Fibroblast of skin of left quadriceps (primary cell): ENCODE data around the gene APOBEC3F.
A peak's percentile ranks its signal among the peaks of the same experiment; 100 is the strongest.
"Not testable (repeated sequence)": the region's sequence is repeated elsewhere in the genome, so short reads cannot be mapped to it uniquely, and the experiment has no call there.

Source experiments
- DNase-seq, 2 experiments: peaks; one replicate each; pipeline ENCODE4 v3.0.0-alpha.2; 2013; ENCODE audit warnings: low read depth in 2 of 2

The APOBEC3F gene

DNA sequence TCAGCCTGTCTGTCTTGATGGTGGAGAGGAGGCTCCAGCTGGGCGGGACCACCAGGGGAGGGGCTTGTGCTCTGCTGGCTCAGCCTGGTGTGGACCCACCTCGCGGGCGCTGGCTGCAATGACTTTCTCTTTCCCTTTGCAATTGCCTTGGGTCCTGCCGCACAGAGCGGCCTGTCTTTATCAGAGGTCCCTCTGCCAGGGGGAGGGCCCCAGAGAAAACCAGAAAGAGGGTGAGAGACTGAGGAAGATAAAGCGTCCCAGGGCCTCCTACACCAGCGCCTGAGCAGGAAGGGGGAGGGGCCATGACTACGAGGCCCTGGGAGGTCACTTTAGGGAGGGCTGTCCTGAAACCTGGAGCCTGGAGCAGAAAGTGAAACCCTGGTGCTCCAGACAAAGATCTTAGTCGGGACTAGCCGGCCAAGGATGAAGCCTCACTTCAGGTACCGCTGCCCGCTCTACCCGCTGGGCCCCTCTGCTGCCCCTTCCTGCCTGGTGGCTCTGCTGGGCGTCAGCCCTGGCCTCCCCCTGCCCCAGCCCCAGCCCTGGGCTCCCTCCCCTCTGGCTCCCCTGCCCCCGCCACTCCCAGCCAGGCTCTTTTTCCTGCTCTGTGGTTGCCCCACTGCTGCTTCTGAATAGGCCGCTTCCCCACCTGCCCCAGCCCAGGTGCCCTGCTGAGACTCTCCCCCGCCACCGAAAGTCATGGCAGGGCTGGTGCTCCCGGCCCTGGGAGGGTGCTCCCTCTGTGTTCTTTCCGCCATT lies at the start of gene APOBEC3F:
Gene APOBEC3F (plus strand): TSS at position 327 of the 759 bp plus-strand sequence. CDS start 97 bp downstream, at position 424.
- not testable (repeated sequence) for DNase-seq

DNA sequence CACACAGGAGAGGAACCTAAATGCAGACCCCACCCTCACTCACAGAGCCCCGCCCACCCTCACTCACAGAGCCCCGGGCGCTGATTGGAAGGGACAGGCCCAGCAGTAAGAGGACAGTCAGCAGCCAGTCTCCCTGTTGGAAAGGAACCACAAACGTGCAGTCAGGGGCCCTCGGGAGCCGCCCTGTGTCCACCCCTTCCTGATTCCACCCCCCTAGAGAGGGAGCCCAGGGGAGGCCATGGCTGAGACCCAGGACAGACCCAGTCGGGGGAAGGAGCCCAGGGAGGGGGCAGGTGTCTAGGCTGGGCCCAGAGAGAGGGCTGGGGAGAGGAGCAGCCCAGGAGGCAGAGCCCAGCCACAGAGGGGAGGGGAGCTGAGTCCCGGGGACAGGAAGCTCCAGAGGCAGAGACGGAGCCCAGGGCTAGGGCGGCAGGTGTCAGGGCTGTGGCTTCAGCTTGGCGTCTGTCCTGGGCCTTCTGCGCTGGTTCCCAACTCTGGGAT lies 47.7 kb upstream of the APOBEC3F start:
- not testable (repeated sequence) for DNase-seq

- DNase-seq: no peak
Observed at GRCh38 chr22:38996105-38996504, 44.6 kb upstream of the APOBEC3F start.

GRCh38 chr22:38997518-38997917 lies 43.1 kb upstream of the APOBEC3F start:
- DNase-seq: no peak

DNA sequence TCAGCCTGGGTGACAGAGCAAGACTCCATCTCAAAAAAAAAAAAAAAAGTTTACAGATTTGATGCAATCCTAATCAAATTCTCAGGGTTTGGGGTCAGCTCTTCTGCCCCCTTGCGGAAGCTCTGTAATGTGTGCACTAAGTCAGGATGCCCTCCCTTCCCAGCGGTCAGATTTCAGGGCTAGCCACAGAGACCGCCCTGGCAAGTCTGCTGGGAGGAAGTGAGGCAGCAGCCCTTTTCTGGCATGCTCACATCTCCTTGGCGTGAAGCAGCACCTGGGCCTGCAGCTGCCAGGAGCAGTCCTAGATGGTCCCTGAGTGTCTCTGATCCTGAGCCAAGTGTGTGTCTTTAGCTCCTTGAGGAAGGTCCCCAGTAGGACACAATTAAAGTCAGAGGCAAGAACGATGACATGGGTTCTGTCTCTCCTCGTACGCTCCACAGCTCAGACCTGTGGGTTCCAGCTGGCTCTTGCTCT lies 37.5 kb upstream of the APOBEC3F start:
- DNase-seq: peak; percentile 66 to 67

GRCh38 chr22:39007177-39007576 lies 33.5 kb upstream of the APOBEC3F start:
- no peak for DNase-seq

DNA sequence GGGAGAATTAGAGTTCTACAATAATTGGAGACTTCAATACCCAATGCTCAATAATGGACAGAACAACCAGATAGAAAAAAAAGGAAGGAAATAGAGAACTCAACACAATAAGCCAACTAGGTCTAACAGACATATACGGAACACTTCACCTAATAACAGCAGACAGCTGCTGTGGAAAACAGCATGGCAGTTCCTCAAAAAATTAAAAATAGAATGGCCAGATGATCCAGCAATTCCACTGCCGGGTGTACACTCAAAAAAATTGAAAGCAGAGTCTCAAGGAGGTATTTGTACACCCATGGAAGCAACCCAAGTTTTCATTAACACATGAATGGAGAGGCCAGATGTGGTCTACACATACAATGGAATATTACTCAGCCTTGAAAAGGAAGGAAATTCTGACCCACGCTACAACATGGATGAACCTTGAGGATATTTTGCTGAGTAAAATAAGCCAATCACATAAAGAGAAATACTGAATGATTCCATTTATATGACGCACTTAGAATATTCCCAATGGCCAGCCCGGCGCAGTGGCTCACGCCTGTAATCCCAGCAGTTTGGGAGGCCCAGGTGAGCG lies 32.3 kb upstream of the APOBEC3F start:
- not testable (repeated sequence) for DNase-seq

- no peak for DNase-seq
Observed at GRCh38 chr22:39010946-39011345, 29.7 kb upstream of the APOBEC3F start.

GRCh38 chr22:39012533-39013511 lies 27.8 kb upstream of the APOBEC3F start:
- DNase-seq: no peak

DNA sequence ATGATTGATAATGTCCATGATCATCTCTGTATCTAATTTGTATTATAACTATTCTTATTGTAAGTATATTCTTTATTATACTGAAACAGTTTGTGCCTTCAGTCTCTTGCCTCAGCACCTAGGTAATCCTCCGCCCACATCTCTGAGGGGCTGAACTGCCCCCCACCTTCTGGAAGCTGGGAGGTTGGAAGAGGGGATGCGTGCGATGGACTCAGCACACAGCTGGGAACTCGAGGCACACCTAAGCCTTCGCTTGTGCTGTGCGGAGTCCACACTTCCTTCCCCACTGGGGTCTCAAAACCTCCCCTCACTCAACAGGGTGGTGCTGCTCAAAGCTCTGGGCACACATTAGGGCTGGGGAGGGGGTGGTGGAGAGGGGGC lies 27.1 kb upstream of the APOBEC3F start:
- not testable (repeated sequence) for DNase-seq

DNA sequence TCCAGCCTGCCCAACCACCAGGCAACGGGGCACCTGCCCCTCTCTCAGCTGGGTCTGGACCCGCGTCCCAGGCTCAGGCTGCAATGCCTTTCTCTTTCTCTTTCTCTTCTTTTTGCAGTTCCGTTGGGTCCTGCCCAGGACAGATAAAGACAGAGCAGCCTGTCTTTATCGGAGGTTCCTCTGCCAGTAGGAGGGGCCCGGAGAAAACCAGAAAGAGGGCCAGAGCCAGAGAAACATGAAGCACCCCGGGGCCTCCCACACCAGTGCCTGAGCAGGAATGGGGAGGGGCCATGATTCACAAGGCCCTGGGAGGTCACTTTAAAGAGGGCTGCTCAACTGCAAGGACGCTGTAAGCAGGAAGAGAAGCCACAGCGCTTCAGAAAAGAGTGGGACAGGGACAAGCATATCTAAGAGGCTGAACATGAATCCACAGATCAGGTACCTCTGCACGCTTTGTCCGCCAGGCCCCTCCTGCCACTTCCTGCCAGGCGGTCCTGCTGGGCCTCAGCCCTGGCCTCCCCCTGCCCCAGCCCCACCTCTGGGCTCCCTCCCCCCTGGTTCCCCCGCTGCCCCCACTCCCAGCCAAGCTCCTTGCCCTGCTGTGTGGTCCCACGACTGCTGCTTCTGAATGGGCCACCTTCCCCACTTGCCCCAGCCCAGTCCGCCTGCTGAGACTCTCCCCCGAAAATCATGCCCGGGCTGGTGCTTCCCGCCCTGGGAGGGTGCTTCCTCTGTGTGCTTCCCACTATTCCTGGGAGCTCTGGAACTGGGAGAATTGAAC lies 26.5 kb upstream of the APOBEC3F start, which contains the start of gene APOBEC3C:
Gene APOBEC3C (plus strand): TSS at position 316 of the 781 bp plus-strand sequence. CDS start 106 bp downstream, at position 422.
- peak; percentile 65 to 74 for DNase-seq

- not testable (repeated sequence) for DNase-seq
Observed at GRCh38 chr22:39014723-39015121, 25.9 kb upstream of the APOBEC3F start.

DNA sequence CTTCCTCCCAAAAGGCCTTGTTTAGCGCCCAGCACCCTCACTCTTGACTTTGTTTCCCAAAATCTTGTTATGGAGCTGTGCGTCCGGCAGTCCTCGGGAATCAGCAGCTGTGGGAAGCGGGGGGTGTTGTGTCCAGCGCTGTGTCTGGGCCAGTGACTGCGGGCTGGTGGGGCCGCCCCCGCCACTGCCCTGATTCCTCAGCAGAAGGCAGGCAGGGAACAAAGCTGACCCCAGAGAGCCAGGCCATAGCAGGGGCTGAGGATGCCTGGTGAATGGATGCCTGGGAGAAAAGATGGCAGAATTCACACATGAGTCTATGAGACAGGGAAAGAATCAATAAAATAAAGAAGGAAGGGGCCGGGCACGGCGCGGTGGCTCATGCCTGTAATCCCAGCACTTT lies 24.1 kb upstream of the APOBEC3F start:
- no peak for DNase-seq

GRCh38 chr22:39017596-39018365 lies 22.9 kb upstream of the APOBEC3F start:
- DNase-seq: no peak

DNA sequence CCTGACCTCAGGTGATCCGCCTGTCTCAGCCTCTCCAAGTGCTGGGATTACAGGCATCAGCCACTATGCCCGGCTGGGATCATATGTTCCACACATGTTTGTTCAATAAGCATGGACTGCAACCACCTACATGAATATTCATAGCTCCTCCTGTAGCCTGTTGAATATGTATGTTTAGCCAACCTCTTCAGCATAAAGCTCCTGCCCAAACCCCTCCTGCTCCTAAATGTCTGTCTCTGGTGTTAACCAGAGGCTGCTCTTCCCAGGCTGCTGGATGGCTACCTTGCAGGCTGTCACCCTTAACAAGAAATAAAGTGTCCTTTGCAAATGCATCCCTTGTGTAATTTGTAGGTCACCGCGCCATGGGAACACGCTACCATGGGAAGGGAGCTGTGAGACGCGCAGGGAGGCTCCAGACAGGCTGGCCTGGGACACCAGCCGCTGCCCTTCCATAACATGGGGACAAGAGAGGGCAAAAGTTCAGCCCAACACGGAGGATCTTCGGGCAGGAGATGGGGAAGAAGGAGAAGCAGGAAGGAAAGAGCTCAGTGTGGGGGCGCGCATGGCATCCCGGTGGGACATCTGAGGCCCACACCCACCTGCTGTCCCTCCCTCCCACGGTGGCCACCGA lies 20.5 kb upstream of the APOBEC3F start:
- DNase-seq: not testable (repeated sequence)

DNA sequence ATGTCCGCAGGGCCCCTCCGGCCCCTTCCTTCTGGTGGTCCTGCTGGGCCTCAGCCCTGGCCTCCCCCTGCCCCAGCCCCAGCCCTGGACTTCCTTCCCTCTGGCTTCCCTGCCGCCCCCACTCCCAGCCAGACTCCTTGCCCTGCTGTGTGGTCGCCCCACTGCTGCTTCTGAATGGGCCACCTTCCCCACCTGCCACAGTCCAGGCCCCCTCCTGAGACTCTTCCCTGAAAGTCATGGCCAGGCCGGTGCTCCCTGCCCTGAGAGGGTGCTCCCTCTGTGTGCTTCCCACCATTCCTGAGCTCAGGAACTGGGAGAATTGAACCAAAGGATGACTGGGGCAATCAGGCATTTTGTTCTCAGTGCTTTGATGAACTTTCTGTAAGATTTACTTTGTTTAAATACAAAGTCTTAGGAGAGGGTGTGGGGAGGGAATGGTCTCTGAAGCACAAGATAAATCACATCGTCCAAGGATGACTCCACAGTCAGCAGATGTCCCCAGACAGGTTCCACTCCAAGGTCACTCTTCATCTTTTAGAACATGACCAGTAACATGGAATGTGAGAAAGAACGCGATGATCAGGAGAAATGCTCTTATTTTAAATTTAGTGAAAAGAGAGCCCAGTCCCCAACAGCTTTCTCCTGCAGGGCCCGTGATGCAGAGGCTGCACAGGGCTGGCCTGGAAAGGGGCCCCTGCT lies 19.0 kb upstream of the APOBEC3F start:
- no peak for DNase-seq

- DNase-seq: no peak
Observed at GRCh38 chr22:39024519-39025308, 15.9 kb upstream of the APOBEC3F start.

- DNase-seq: no peak
Observed at GRCh38 chr22:39026509-39027150, 14.0 kb upstream of the APOBEC3F start.
